Measurements from ENCODE around the gene MRM2.
"Not testable (repeated sequence)": the region's sequence is repeated elsewhere in the genome, so short reads cannot be mapped to it uniquely, and the experiment has no call there.

MRM2 gene

GRCh38 chr7:2241580-2242540 lies at the start of gene MRM2, which contains the start of gene NUDT1:
MRM2 (minus strand) TSS chr7:2242205; CDS start chr7:2242169, 36 bp downstream.
NUDT1 (plus strand) TSS chr7:2242226; CDS start chr7:2244575, 2,349 bp downstream.
- peak; percentile 59 to 84 for DNase-seq

- no peak for DNase-seq
Observed at GRCh38 chr7:2290877-2291276, 48.9 kb upstream of the MRM2 start.

GRCh38 chr7:2289621-2290020 lies 47.6 kb upstream of the MRM2 start:
- no peak for DNase-seq

- peak in 1 of 2 experiments; percentile 32 for DNase-seq
Observed at GRCh38 chr7:2289111-2289586, 47.1 kb upstream of the MRM2 start.

GRCh38 chr7:2288503-2288902 lies 46.5 kb upstream of the MRM2 start:
- DNase-seq, result no peak

- no peak for DNase-seq
Observed at GRCh38 chr7:2287745-2288144, 45.7 kb upstream of the MRM2 start.

- DNase-seq, result no peak
Observed at GRCh38 chr7:2283074-2283473, 41.1 kb upstream of the MRM2 start.

- DNase-seq, result no peak
Observed at GRCh38 chr7:2282185-2282751, 40.3 kb upstream of the MRM2 start.

- peak; percentile 18 to 80 for DNase-seq
Observed at GRCh38 chr7:2281541-2281940, 39.5 kb upstream of the MRM2 start.

- DNase-seq, result no peak
Observed at GRCh38 chr7:2280424-2280823, 38.4 kb upstream of the MRM2 start.

GRCh38 chr7:2279896-2280295 lies 37.9 kb upstream of the MRM2 start:
- DNase-seq, result peak in 1 of 2 experiments; percentile 62

GRCh38 chr7:2278026-2278425 lies 36.0 kb upstream of the MRM2 start:
- DNase-seq, result no peak

GRCh38 chr7:2276107-2276506 lies 34.1 kb upstream of the MRM2 start:
- no peak for DNase-seq

- DNase-seq, result no peak
Observed at GRCh38 chr7:2275101-2275500, 33.1 kb upstream of the MRM2 start.

- DNase-seq, result no peak
Observed at GRCh38 chr7:2274666-2275065, 32.7 kb upstream of the MRM2 start.

GRCh38 chr7:2273866-2274265 lies 31.9 kb upstream of the MRM2 start:
- no peak for DNase-seq

- no peak for DNase-seq
Observed at GRCh38 chr7:2272031-2272430, 30.0 kb upstream of the MRM2 start.

- DNase-seq, result no peak
Observed at GRCh38 chr7:2271273-2272026, 29.4 kb upstream of the MRM2 start.

GRCh38 chr7:2270495-2270894 lies 28.5 kb upstream of the MRM2 start:
- no peak for DNase-seq

- DNase-seq, result no peak
Observed at GRCh38 chr7:2269991-2270460, 28.0 kb upstream of the MRM2 start.

GRCh38 chr7:2269089-2269990 lies 27.3 kb upstream of the MRM2 start:
- DNase-seq, result not testable (repeated sequence)

GRCh38 chr7:2266911-2267310 lies 24.9 kb upstream of the MRM2 start:
- DNase-seq, result peak in 1 of 2 experiments; percentile 13

All from NCI-H446 (cell line).